Measurements from ENCODE around the gene ENPP3. TPM values are rescaled to one million over a fixed set of nuclear protein-coding genes. Genes with fewer than 3 reads are reported as not detected.

Gene ENPP3
- total RNA-seq, 4 donors from 2014 or later = 0.66 to 5.3 (median 1.3) TPM

DNA sequence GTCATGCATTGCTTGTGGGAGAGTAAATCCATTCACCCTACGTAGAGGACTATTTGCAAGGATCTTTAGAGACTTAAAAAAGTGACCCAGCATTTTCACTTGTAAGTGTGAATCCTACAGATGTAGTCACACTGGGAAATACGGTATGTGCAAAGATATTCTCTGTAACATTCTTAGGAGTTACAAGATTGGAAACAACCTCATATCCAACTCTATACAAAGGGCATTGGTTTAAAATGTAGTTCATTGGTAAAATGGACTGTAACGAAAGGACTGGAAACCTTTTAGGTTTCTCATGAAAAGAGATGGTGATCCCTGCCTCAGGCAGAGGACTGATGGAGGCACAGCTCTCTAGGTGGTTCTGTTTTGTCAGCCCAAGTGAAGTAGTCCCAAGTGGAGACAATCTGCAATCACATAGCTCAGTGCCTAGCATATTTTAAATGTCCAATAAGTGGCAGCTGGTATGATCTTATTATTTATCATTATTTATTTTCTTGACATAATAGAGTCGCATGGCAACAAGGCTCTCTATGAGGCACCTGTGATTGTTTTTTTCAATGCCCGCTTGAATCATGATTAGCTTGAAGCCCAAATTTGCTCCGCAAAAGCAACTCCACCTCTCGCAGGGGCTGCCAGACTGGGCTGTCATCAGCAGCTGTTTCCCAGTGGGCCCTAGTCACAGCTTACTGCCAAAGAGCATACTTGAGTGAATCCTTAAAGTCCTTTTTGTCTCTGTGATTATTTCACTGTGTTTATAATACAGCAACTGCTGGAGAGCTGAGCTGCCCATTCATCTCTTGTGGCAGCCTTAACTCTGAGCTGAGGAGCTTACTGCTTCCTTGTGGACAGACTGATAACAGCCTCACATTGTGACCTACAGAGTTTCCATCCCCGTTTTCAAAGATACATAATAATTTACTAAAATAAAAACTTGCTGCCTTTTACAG lies 150.9 kb downstream of the ENPP3 start:
- no peak overlapping the region for H3K4me3 ChIP-seq
- no peak for DNase-seq (ENCODE audit: low spot score in 2 of 2)
- H3K36me3 ChIP-seq = no peaks in the 10 kb centered on the region
- WGBS, 2 donors = 63 to 74% methylated on average over 8 of the region's 8 CpGs
- TF ChIP-seq, protein P1, sequence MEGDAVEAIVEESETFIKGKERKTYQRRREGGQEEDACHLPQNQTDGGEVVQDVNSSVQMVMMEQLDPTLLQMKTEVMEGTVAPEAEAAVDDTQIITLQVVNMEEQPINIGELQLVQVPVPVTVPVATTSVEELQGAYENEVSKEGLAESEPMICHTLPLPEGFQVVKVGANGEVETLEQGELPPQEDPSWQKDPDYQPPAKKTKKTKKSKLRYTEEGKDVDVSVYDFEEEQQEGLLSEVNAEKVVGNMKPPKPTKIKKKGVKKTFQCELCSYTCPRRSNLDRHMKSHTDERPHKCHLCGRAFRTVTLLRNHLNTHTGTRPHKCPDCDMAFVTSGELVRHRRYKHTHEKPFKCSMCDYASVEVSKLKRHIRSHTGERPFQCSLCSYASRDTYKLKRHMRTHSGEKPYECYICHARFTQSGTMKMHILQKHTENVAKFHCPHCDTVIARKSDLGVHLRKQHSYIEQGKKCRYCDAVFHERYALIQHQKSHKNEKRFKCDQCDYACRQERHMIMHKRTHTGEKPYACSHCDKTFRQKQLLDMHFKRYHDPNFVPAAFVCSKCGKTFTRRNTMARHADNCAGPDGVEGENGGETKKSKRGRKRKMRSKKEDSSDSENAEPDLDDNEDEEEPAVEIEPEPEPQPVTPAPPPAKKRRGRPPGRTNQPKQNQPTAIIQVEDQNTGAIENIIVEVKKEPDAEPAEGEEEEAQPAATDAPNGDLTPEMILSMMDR (IDR thresholded peaks at IDR 0.05) = peak in 2 of 5 experiments; percentile 6 to 14
- TF ChIP-seq POLR2A (IDR thresholded peaks at IDR 0.05) = no peak
- H3K4me1 ChIP-seq = peaks cover 0 to 17% (median 4%) of the 10 kb centered on the region in 4 donors
- no peaks in the 10 kb centered on the region for H3K27me3 ChIP-seq
- no peak overlapping the region for H3K27ac ChIP-seq
- H3K9me3 ChIP-seq = no peaks in the 10 kb centered on the region

DNA sequence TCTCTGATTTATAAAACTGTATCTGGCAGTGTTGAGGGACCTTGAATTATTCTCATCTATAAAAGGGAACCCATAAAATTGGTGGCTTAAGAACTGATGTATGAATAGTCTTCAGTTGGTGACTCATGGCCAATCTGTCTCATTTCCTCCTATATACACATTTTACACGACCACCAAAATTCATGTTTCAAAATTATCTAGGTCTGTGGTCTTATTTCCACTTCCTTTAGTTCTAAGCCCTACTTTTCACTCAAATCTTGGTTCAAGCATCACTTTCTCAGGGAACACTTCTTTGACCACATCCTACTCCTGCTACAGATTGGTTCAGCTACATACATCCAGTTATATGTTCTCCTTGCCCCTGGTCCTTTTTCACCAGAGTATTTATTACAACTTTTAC lies 152.1 kb downstream of the ENPP3 start:
- no peak for DNase-seq (ENCODE audit: low spot score in 2 of 2)
- no peak overlapping the region for H3K4me3 ChIP-seq
- H3K27ac ChIP-seq = no peak overlapping the region
- TF ChIP-seq POLR2A (IDR thresholded peaks at IDR 0.05) (no peak), EP300 (IDR thresholded peaks at IDR 0.05) (no peak)
- TF ChIP-seq, protein P1 (IDR thresholded peaks at IDR 0.05) = no peak
- H3K36me3 ChIP-seq = no peaks in the 10 kb centered on the region
- H3K27me3 ChIP-seq = no peaks in the 10 kb centered on the region
- WGBS, 2 donors = 52 to 53% methylated on average over 1 of the region's 1 CpG
- no peaks in the 10 kb centered on the region for H3K9me3 ChIP-seq
- peaks cover 0 to 15% (median 4%) of the 10 kb centered on the region in 4 donors for H3K4me1 ChIP-seq

DNA sequence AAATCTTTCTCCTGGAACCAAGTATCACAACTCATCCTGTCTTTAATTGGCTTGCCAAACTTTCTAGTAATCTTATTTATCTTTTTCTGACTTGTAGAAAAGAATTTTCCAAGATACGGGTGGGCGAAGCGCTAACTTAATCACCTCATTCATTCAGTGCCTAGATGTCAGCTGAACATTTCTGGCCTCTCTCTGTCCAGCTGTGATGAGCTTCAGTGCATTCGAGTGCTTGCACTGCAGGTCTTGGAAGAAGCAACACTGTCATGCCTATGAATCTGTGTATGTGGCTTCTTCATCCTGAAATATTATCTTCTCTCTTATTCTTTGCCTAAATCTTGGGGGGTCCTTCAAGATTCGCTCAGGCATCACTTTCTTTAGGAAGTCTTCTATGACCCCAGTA lies 154.4 kb downstream of the ENPP3 start:
- Histone ChIP-seq H3K4me3 (no peak overlapping the region), H3K36me3 (no peaks in the 10 kb centered on the region), H3K4me1 (peaks cover 0 to 11% (median 4%) of the 10 kb centered on the region in 4 donors), H3K27me3 (no peaks in the 10 kb centered on the region), H3K27ac (no peak overlapping the region), H3K9me3 (no peaks in the 10 kb centered on the region)
- 50 to 56% methylated on average over 5 of the region's 5 CpGs for WGBS, 2 donors
- DNase-seq (ENCODE audit: low spot score in 2 of 2) = no peak
- TF ChIP-seq, protein P1 (IDR thresholded peaks at IDR 0.05) = no peak
- TF ChIP-seq POLR2A (IDR thresholded peaks at IDR 0.05) = no peak
- TF ChIP-seq EP300 (IDR thresholded peaks at IDR 0.05) = no peak

DNA sequence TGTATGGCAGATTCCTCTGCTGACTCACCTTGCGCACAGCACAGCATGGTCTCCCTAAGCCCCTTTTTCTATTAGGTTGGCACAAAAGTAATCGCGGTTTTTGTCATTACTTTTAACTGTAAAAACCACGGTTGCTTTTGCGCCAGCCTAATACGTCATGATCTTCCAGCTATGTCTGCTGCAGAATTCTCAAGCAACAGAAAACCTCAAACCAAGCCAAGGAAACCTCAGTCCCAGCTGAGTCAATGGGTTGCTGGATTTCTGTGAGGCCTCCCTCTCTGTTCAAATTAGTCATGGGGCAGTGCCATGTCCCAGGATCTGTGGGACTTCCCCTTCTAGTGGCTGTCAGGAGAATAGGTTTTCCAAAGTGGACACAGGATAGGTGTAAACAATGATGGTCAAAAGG lies 155.0 kb downstream of the ENPP3 start:
- no peaks in the 10 kb centered on the region for H3K36me3 ChIP-seq
- H3K27ac ChIP-seq = no peak overlapping the region
- peaks cover 0 to 11% (median 4%) of the 10 kb centered on the region in 4 donors for H3K4me1 ChIP-seq
- H3K27me3 ChIP-seq = no peaks in the 10 kb centered on the region
- H3K4me3 ChIP-seq = no peak overlapping the region
- TF ChIP-seq EP300 (IDR thresholded peaks at IDR 0.05) = no peak
- no peak for TF ChIP-seq POLR2A (IDR thresholded peaks at IDR 0.05)
- TF ChIP-seq, protein P1 (IDR thresholded peaks at IDR 0.05) = no peak
- 95% methylated on average over 6 of the region's 6 CpGs for WGBS, 2 donors
- no peaks in the 10 kb centered on the region for H3K9me3 ChIP-seq
- DNase-seq (ENCODE audit: low spot score in 2 of 2) = no peak

DNA sequence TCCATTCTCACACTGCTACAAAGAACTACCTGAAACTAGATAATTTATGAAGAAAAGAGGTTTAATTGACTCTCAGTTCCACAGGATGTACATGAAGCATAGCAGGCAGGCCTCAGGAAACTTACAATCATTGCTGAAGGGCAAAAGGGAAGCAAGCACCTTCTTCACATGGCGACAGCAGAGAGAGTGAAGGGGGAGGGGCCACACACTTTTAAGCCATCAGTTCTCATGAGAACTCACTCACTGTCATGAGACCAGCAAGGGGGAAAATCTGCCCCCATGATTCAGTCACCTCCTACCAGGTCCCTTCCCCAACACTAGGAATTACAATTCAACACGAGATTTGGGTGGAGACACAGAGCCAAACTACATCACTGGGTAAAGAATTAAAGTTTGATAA lies 158.3 kb downstream of the ENPP3 start:
- no peak overlapping the region for H3K27ac ChIP-seq
- H3K36me3 ChIP-seq = no peaks in the 10 kb centered on the region
- TF ChIP-seq, protein P1 (IDR thresholded peaks at IDR 0.05) = no peak
- TF ChIP-seq EP300 (IDR thresholded peaks at IDR 0.05) (no peak), POLR2A (IDR thresholded peaks at IDR 0.05) (no peak)
- H3K4me3 ChIP-seq = no peak overlapping the region
- 63 to 69% methylated on average over 2 of the region's 2 CpGs for WGBS, 2 donors
- H3K4me1 ChIP-seq = no peaks in the 10 kb centered on the region
- H3K9me3 ChIP-seq = no peaks in the 10 kb centered on the region
- DNase-seq (ENCODE audit: low spot score in 2 of 2) = no peak
- H3K27me3 ChIP-seq = no peaks in the 10 kb centered on the region
